ENCODE results near the gene PEG3. TPM values are rescaled to one million over a fixed set of nuclear protein-coding genes. Genes with fewer than 3 reads are reported as not detected.
"Not testable (repeated sequence)": the region's sequence is repeated elsewhere in the genome, so short reads cannot be mapped to it uniquely, and the experiment has no call there.

Gene PEG3
- total RNA-seq, 4 donors from 2014 or later, result 6.5 to 8.8 (median 7.3) TPM

DNA sequence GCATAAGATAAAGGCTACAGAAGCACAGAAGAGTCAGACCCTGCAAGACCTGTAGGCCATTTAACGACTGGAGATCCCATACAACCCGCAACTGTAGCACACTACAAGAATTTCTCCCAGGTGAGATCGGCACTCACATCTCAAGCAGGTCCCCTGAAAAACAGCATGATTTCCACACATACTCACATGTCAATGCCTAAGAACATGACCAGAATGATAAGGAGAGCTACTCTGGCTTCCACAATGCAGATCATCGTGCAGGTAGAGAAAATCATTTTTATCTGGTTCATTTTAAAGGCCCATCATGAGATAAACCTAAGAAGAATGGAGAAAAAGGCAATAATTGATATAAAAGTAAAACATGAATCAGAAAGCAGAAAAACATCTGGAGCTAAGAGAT lies 17.5 kb upstream of the PEG3 start:
- no peak for ATAC-seq (ENCODE audit: low FRiP score)
- no peak for DNase-seq (ENCODE audit: low spot score)
- TF ChIP-seq, protein P1, sequence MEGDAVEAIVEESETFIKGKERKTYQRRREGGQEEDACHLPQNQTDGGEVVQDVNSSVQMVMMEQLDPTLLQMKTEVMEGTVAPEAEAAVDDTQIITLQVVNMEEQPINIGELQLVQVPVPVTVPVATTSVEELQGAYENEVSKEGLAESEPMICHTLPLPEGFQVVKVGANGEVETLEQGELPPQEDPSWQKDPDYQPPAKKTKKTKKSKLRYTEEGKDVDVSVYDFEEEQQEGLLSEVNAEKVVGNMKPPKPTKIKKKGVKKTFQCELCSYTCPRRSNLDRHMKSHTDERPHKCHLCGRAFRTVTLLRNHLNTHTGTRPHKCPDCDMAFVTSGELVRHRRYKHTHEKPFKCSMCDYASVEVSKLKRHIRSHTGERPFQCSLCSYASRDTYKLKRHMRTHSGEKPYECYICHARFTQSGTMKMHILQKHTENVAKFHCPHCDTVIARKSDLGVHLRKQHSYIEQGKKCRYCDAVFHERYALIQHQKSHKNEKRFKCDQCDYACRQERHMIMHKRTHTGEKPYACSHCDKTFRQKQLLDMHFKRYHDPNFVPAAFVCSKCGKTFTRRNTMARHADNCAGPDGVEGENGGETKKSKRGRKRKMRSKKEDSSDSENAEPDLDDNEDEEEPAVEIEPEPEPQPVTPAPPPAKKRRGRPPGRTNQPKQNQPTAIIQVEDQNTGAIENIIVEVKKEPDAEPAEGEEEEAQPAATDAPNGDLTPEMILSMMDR (IDR thresholded peaks at IDR 0.05), result no peak

DNA sequence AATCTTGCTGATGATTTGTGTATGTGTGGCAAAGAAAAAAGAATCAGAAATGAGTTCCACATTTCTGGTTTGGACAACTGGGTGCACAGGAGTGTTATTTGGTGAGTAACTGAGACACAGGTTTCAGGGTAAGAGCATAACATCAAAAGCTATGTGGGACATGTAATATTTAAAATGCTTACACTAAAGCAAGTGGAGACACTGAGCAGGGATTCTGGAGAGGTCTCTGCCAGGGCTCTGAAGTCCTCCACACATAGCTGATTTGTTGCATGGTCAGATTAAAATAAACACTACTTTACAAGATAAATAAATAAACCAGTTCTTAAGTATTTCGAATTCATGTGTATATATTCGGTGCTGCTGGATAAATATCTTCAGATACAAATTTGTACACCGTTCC lies 16.3 kb upstream of the PEG3 start:
- DNase-seq (ENCODE audit: low spot score), result no peak
- no peak for ATAC-seq (ENCODE audit: low FRiP score)
- TF ChIP-seq, protein P1 (IDR thresholded peaks at IDR 0.05), result no peak

DNA sequence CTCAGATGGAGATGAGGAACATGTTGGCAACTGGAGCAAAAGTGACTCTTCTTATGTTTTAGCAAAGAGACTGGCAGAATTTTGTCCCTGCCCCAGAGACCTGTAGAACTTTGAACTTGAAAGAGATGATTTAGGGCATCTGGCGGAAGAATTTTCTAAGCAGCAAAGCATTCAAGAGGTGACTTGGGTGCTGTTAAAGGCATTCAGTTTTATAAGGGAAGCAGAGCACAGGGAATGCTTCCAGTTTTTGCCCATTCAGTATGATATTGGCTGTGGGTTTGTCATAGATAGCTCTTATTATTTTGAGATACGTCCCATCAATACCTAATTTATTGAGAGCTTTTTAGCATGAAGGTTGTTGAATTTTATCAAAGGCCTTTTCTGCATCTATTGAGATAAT lies 11.8 kb upstream of the PEG3 start:
- DNase-seq (ENCODE audit: low spot score); ATAC-seq (ENCODE audit: low FRiP score): not testable (repeated sequence)

DNA sequence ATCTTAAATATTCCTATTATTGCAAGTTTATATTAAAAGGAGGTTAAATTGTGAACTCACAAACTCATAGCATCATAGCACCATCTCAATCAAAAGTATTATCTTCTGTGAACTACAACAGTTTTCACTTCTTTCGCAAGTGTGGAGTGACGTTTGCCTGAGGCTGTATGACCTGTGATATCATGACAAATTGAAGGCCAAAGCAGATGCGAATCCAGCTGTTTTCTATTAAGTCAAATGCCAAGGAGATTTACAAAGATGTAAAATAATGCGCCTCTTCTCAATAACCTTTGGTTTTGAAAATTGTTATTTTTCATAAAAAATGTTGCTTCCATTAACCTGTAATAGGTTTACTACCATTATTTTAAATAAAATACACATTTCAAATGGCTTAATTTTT lies 7.6 kb upstream of the PEG3 start:
- ATAC-seq (ENCODE audit: low FRiP score), result no peak
- TF ChIP-seq, protein P1 (IDR thresholded peaks at IDR 0.05), result no peak

DNA sequence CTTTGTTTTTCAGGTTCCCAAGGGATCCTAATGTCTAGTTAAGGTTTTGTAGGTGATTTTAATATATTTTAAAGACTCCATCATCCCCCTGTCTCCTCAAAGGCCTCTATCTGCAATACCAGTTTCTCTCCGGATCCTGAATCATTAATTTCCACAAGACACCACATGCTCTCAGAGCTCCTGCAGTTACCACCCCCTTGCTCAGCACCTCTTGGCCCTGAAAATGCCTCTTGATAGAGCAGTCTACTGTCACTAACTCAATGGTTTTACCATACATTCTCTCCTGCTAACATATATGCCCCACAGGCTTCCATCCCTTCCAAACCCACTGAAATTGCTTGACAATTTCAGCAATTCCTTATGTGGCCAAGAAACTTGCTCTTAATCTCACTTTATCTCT lies 1.9 kb upstream of the PEG3 start:
- DNase-seq (ENCODE audit: low spot score), result no peak
- TF ChIP-seq, protein P1 (IDR thresholded peaks at IDR 0.05), result no peak
- ATAC-seq (ENCODE audit: low FRiP score), result no peak

More for the DNA sequence above, 7.6 kb upstream of the PEG3 start:
- no peak for DNase-seq (ENCODE audit: low spot score)

DNA sequence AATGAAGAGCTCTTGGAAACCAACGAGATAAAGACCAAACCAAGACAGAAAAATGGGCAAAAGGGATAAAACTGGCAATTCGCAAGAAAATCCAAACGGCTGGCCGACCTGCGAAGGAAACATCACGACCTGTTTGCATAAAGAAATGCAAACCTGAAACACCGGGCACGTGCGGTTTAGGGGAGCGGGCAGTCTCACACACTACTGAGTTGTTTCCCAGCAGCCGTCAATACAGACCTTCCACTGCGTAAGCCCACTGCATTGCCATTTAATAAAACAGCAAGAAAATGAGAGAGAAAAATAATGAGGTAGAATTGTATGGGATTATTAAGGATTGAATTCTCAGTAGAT lies 642 bp upstream of the PEG3 start:
- ATAC-seq (ENCODE audit: low FRiP score), result no peak
- TF ChIP-seq, protein P1 (IDR thresholded peaks at IDR 0.05), result no peak
- DNase-seq (ENCODE audit: low spot score), result no peak

DNA sequence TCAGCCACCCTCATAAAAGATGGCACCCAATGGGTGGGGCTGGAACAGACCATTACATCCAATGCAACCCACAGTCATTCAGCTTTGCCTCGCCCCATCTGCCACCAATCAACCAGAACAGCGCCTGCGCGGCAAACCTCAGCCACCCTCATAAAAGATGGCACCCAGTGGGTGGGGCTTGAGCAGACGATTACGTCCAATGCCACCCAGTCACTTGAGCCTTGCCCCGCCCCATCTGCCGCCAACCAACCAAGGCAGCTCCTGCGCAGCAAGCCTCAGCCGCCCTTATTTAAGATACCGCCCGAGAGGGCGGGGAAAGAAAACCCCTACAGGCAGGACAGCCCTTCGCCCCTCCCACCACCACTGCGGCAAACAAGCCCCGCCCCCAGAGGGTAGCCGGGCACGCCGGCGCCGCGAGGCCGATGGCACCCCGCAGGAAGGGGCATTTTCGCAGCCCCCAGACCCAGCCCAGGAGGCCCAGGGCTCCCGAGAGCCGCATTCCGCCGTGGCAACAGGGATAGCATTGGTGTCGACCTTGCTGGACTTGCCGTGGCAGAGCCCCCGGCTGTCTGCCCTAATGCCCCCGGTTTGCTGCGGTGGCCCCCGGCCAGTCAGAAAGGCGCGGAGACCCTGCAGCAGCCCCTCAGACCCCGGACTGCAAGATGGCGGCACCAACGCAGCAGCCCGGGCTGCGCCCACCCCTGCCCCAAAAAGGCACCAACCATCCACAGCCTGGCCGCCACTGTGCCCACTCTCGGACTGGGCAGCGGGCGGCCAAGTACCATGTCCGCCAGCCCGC lies 675 bp downstream of the PEG3 start:
- TF ChIP-seq, protein P1 (IDR thresholded peaks at IDR 0.05), result no peak
- DNase-seq (ENCODE audit: low spot score), result peak; percentile 66
- ATAC-seq (ENCODE audit: low FRiP score), result peak; percentile 65
